CD14-positive monocyte (primary cell): ENCODE measurements around the gene SCAMP4. TPM values are rescaled to one million over a fixed set of nuclear protein-coding genes. Genes with fewer than 3 reads are reported as not detected.

Experiments used
- DNase-seq, 3 donors: peaks; one replicate each; pipeline ENCODE4 v3.0.0-alpha.2; 2011 to 2022
- H2AFZ ChIP-seq: 2 replicates; pipeline ENCODE4 v1.6.0; 2012; ENCODE audit warnings: mild to moderate bottlenecking, low read depth, low read length, inconsistent platforms; ENCODE audit not compliant: insufficient read depth, poor library complexity, severe bottlenecking
- H3K27ac ChIP-seq, 2 donors: 1 replicate in 1 of 2; 2 replicates in 1 of 2; pipeline ENCODE4 v1.5.1; 2012 to 2013; ENCODE audit warnings: low read length in 2 of 2, control low read depth in 1 of 2, inconsistent platforms in 1 of 2, low read depth in 1 of 2, mild to moderate bottlenecking in 1 of 2
- H3K27me3 ChIP-seq, 2 donors: one replicate each; pipeline versions ENCODE4 v1.6.0 to v1.6.1; 2011 to 2013; ENCODE audit warnings: low read length in 2 of 2; ENCODE audit not compliant: control insufficient read depth in 2 of 2, insufficient read depth in 2 of 2
- H3K36me3 ChIP-seq, 2 donors: replicated peaks in 1 of 2; 1 replicate in 1 of 2; 2 replicates in 1 of 2; pipeline versions ENCODE4 v1.5.1 to v1.6.1; 2012 to 2013; ENCODE audit warnings: low read length in 2 of 2, control low read depth in 1 of 2, inconsistent platforms in 1 of 2, mild to moderate bottlenecking in 1 of 2; ENCODE audit not compliant: insufficient read depth in 2 of 2, control insufficient read depth in 1 of 2
- H3K4me1 ChIP-seq, 2 donors: 1 replicate in 1 of 2; 2 replicates in 1 of 2; pipeline versions ENCODE4 v1.5.1 to v1.6.1; 2012 to 2013; ENCODE audit warnings: low read length in 2 of 2, control low read depth in 1 of 2, inconsistent platforms in 1 of 2, mild to moderate bottlenecking in 1 of 2, moderate library complexity in 1 of 2; ENCODE audit not compliant: insufficient read depth in 2 of 2, control insufficient read depth in 1 of 2
- H3K4me2 ChIP-seq: replicated peaks from 2 replicates; pipeline ENCODE3; 2012; ENCODE audit warnings: low read length, moderate library complexity, mild to moderate bottlenecking; ENCODE audit not compliant: poor library complexity, severe bottlenecking; ENCODE audit errors: extremely low read depth
- H3K4me3 ChIP-seq, 3 experiments: fragments of 200-600 bp in 1 of 3; sonication (generic) in 1 of 3; replicated peaks in 1 of 3; 1 replicate in 2 of 3; 2 replicates in 1 of 3; pipeline ENCODE4 v1.5.1; 2011 to 2013; ENCODE audit warnings: low read length in 3 of 3, mild to moderate bottlenecking in 3 of 3, control low read depth in 2 of 3, low read depth in 2 of 3, inconsistent platforms in 1 of 3, moderate library complexity in 1 of 3
- H3K79me2 ChIP-seq: 2 replicates; pipeline ENCODE4 v1.6.0; 2012; ENCODE audit warnings: mild to moderate bottlenecking, control low read depth, inconsistent platforms, low read length, moderate library complexity; ENCODE audit not compliant: insufficient read depth
- H3K9ac ChIP-seq: 2 replicates; pipeline ENCODE4 v1.6.0; 2017; ENCODE audit warnings: low read length, mild to moderate bottlenecking; ENCODE audit not compliant: insufficient read depth, poor library complexity, severe bottlenecking
- H3K9me3 ChIP-seq, 2 donors: replicated peaks in 1 of 2; 1 replicate in 1 of 2; 2 replicates in 1 of 2; pipeline versions ENCODE4 v1.5.1 to v1.6.1; 2012 to 2013; ENCODE audit warnings: low read length in 2 of 2, control low read depth in 1 of 2; ENCODE audit not compliant: control insufficient read depth in 1 of 2, insufficient read depth in 1 of 2
- H4K20me1 ChIP-seq: 2 replicates; pipeline ENCODE4 v1.6.0; 2012; ENCODE audit warnings: mild to moderate bottlenecking, low read length, control low read depth, moderate library complexity; ENCODE audit not compliant: insufficient read depth
- H3K27ac Mint-ChIP-seq, 7 donors: one replicate each; pipeline ENCODE4 v1.8.0; 2020; ENCODE audit warnings: mild to moderate bottlenecking in 7 of 7, mixed read lengths in 7 of 7, moderate library complexity in 6 of 7, inconsistent platforms in 2 of 7
- H3K27me3 Mint-ChIP-seq, 3 donors: one replicate each; pipeline ENCODE4 v1.8.0; 2021 to 2022; ENCODE audit warnings: low read depth in 3 of 3, mild to moderate bottlenecking in 3 of 3, mixed read lengths in 3 of 3, moderate library complexity in 3 of 3, inconsistent platforms in 1 of 3
- H3K36me3 Mint-ChIP-seq, 2 donors: one replicate each; pipeline ENCODE4 v1.8.0; 2020; ENCODE audit warnings: mixed read lengths in 2 of 2, inconsistent platforms in 1 of 2, mild to moderate bottlenecking in 1 of 2
- H3K4me1 Mint-ChIP-seq: one replicate; pipeline ENCODE4 v1.8.0; 2020; ENCODE audit warnings: mild to moderate bottlenecking, mixed read lengths
- H3K4me3 Mint-ChIP-seq, 2 donors: one replicate each; pipeline ENCODE4 v1.8.0; 2020; ENCODE audit warnings: mild to moderate bottlenecking in 2 of 2, mixed read lengths in 2 of 2, moderate library complexity in 1 of 2
- H3K9me3 Mint-ChIP-seq, 7 donors: one replicate each; pipeline ENCODE4 v1.8.0; 2020 to 2022; ENCODE audit warnings: mixed read lengths in 7 of 7, mild to moderate bottlenecking in 6 of 7, moderate library complexity in 6 of 7, inconsistent platforms in 2 of 7
- WGBS: methylation state at CpG from one replicate; pipeline ENCODE4 v1.1.5; 2013; ENCODE audit warnings: missing lambda C conversion rate; ENCODE audit not compliant: insufficient coverage; 5-methylcytosine and 5-hydroxymethylcytosine counted together
- intact Hi-C, 2 donors: fragments of 100-400 bp; cut with micrococcal nuclease; formaldehyde crosslinking; loops; one replicate each; pipeline versions ENCODE4 v1.15.0 to v1.15.1; 2023
- polyA plus RNA-seq, 3 donors: library from polyadenylated mRNA; depleted of rRNA in 1 of 3; unstranded in 2 of 3; stranded (reverse) in 1 of 3; fragments of 300-500 nt in 2 of 3; fragments of >200 nt in 1 of 3; fragmentation: Illumina TruSeq in 2 of 3; gene quantifications; 1 replicate in 2 of 3; 2 replicates in 1 of 3; pipeline ENCODE4 v1.2.3, GENCODE V29; 2012 to 2021
- TF ChIP-seq, protein P1 (sequence below): fragments of 200-600 bp; IDR thresholded peaks from one replicate; pipeline ENCODE4 v1.8.0; 2022; ENCODE audit warnings: antibody characterized with exemption, mild to moderate bottlenecking

The SCAMP4 gene
- polyA plus RNA-seq, 3 donors, result 11.9 to 39.4 (median 15.4) TPM

DNA sequence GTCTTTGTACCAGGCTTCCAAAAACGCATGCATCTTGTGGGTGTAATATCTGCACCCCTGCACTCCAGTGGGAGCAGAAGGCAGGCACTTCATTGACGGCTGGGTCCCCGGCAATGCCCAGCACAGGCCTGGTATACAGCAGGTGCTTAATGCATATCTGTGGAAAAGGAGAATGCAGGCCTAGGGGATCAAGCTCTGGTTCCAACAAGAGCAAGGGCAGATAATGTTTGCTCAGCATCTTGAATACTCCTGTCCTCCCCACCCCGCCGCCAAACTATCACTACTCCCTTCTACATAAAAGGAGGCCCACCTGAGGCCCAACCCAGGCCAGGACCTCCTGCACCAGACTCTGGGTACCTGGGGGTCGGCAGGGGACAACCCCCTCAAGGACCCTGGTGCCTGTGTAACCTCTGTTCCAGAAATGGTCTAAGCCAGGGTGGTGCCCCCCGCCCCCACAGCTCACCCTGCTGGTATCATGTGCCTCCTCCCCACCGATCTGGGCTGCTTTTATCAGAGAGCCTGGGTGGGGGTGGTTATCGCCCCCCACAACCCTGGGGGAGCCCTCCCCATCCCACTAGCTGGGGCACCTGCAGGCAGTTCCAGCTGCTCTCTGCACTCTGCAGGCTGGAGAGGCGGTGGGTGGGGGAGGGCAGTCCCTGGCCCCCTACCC lies 46.7 kb upstream of the SCAMP4 start:
- WGBS, result 28% methylated on average over 5 of the region's 10 CpGs
- H3K36me3 Mint-ChIP-seq, result no peaks in the 10 kb centered on the region
- H3K4me3 ChIP-seq, result peak overlapping the region in 1 of 3 experiments; percentile 97
- peaks cover 58% of the 10 kb centered on the region for H3K4me1 Mint-ChIP-seq
- peaks cover 76% of the 10 kb centered on the region for H4K20me1 ChIP-seq
- peaks cover 78 to 88% of the 10 kb centered on the region in 2 donors for H3K4me1 ChIP-seq
- DNase-seq, result peak in 1 of 3 donors; percentile 15
- peak overlapping the region in 5 of 7 donors; percentile 79 to 94 (median 86) for H3K27ac Mint-ChIP-seq
- H3K9me3 Mint-ChIP-seq, result no peaks in the 10 kb centered on the region
- intact Hi-C loops, result no loop called here
- TF ChIP-seq, protein P1, sequence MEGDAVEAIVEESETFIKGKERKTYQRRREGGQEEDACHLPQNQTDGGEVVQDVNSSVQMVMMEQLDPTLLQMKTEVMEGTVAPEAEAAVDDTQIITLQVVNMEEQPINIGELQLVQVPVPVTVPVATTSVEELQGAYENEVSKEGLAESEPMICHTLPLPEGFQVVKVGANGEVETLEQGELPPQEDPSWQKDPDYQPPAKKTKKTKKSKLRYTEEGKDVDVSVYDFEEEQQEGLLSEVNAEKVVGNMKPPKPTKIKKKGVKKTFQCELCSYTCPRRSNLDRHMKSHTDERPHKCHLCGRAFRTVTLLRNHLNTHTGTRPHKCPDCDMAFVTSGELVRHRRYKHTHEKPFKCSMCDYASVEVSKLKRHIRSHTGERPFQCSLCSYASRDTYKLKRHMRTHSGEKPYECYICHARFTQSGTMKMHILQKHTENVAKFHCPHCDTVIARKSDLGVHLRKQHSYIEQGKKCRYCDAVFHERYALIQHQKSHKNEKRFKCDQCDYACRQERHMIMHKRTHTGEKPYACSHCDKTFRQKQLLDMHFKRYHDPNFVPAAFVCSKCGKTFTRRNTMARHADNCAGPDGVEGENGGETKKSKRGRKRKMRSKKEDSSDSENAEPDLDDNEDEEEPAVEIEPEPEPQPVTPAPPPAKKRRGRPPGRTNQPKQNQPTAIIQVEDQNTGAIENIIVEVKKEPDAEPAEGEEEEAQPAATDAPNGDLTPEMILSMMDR, result no peak
- peak overlapping the region; percentile 89 for H3K9ac ChIP-seq
- H3K4me3 Mint-ChIP-seq, result peak overlapping the region in 1 of 2 donors; percentile 4
- no peaks in the 10 kb centered on the region for H3K27me3 ChIP-seq
- H3K27ac ChIP-seq, result peak overlapping the region; percentile 77 to 92
- H3K4me2 ChIP-seq, result peak overlapping the region; percentile 92
- peaks cover 90% of the 10 kb centered on the region for H3K79me2 ChIP-seq
- H3K9me3 ChIP-seq, result no peaks in the 10 kb centered on the region
- peaks cover 0 to 2% of the 10 kb centered on the region in 2 donors for H3K36me3 ChIP-seq
- no peak overlapping the region for H2AFZ ChIP-seq
- H3K27me3 Mint-ChIP-seq, result peaks cover 0 to 4% (median 2%) of the 10 kb centered on the region in 3 donors

DNA sequence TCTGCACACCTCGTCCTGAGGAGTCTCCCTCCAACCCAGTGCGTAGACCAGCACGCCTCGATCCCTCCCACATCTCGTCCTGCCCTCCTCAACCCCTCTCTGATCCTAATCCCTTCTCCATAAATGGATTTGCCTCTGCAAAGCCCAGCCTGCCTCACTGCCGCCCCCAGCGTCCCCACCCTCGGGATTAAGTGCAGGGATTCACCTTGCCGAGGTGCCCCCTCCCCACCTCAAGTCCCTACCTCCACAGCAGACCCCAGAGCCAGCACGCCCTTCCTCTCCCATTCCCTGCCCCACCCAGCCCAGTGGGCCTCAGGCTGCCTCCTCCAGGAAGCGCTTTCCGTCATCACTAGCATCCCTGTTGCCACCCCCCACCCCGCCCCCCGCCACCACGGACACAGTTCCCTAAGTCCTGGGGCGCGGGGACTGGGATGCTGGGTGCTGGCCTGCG lies 45.8 kb upstream of the SCAMP4 start:
- intact Hi-C loops, result no loop called here
- no peaks in the 10 kb centered on the region for H3K9me3 ChIP-seq
- H2AFZ ChIP-seq, result no peak overlapping the region
- WGBS, result 64% methylated on average over 18 of the region's 18 CpGs
- Mint-ChIP-seq H3K27me3 (peaks cover 0 to 4% (median 2%) of the 10 kb centered on the region in 3 donors), H3K4me3 (peak overlapping the region in 1 of 2 donors; percentile 12), H3K27ac (peak overlapping the region in 6 of 7 donors; percentile 27 to 82 (median 66)), H3K9me3 (no peaks in the 10 kb centered on the region), H3K4me1 (peaks cover 56% of the 10 kb centered on the region), H3K36me3 (no peaks in the 10 kb centered on the region)
- TF ChIP-seq, protein P1, result no peak
- DNase-seq, result peak in 1 of 3 donors; percentile 9
- H3K36me3 ChIP-seq, result no peaks in the 10 kb centered on the region
- H3K9ac ChIP-seq, result no peak overlapping the region
- peak overlapping the region; percentile 92 for H3K4me2 ChIP-seq
- H3K27ac ChIP-seq, result no peak overlapping the region
- H3K4me1 ChIP-seq, result peaks cover 71 to 80% of the 10 kb centered on the region in 2 donors
- H3K27me3 ChIP-seq, result no peaks in the 10 kb centered on the region
- peak overlapping the region in 1 of 3 experiments; percentile 17 for H3K4me3 ChIP-seq
- peaks cover 82% of the 10 kb centered on the region for H3K79me2 ChIP-seq
- peaks cover 68% of the 10 kb centered on the region for H4K20me1 ChIP-seq
